HG03039 (cell line): ENCODE measurements around the gene CALHM1.

Source experiments
- ATAC-seq: cut with Tn5 transposase; IDR thresholded peaks from one replicate; pipeline ENCODE4 v1.9.1; 2021; ENCODE audit warnings: mild to moderate bottlenecking, moderate library complexity; ENCODE audit not compliant: unreplicated experiment

Gene CALHM1

GRCh38 chr10:103456074-103456660 is 2.5 kb downstream of the CALHM1 start:
- no peak for ATAC-seq

GRCh38 chr10:103455235-103455634 is 3.5 kb downstream of the CALHM1 start:
- no peak for ATAC-seq

DNA sequence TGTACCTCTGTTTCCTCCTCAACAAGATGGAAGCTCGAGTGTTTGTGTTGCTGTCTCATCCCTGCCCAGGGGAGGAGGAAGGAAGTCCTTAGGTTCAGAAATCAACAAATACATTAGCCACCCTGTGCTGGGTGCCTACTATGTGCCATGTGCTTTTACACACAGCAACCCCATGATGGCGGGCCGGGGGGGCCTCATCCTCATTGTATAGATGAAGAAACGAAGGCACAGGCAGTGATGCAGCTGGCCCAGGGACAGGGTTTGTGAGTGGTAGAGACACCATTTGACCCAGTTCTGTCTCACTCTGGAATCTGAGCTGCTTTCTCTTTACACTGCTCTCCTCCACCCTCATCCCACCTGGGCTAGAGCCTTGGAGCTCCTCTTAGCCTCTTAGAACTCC is 4.7 kb downstream of the CALHM1 start:
- no peak for ATAC-seq

DNA sequence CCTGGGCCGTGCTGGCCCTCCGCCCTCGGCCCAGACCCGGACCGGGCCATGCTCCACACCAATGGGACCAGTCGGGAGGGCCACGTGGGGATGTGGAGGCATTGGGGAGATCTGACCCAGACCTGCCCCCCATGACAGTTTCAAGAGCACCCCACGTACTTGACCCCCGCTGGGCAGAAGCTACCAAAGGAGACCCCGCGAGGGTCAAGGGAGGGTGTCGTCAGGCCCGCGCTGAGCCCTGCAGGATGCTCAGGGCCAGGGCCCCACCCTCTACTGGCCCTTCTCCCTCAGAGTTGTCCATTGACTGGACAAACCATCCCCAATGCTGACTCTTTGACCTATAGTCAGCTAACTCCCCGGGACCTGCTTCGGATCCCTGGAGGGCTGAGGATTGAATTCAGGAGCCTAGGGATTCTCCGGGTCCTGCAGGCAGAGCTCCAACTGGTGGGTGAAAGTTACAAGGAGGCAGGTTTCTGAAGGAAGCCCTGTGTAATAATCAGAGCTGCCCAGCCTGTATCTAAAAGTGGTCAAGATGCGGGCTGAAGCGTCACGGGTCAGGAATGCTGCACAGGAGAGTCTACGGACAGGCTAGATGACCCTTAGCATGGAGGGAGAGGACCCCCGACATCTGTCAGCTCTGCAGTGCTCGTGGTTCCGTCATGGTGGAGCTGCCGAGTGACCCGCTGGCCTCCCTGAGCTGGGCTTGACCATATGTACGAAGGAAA is 6.0 kb downstream of the CALHM1 start:
- no peak for ATAC-seq

DNA sequence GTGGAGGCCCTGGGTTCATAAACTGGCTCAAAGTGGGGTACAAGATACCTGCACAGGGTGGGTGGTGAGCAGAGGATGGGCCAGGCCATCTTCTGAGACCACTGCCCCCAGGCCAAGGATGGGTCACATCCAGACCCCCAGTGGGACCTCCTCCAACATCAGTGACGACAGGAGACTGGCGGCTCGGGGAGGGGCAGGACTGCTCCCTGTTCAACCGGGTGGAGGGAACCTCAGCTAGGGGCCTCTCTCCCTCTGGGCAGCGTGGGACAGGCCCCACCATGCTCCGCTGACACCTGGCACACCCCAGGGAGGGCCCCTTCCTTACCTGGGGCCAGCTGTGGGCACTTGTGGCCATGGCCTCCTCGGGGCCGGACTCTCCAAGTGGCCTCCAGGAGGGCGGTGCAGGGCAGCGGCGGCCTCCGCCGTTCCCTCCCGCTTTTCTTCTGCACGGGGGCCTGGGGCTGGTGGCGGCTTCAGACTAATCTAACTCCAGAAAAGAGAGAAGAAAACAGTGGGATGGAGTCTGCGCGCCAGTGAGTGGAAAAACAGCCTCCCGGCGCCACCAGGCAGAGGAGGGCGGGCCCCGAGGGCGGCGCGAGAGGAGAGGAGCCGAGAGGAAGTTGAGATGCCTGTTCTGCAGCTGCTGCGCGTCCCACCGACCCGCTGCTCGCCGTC is 6.7 kb downstream of the CALHM1 start, which contains the start of gene CALHM2:
Gene CALHM2 (minus strand): TSS at position 540 of the 675 bp plus-strand sequence. CDS start 2,429 bp downstream, outside the sequence.
- ATAC-seq, result no peak

GRCh38 chr10:103451091-103451813 is 7.4 kb downstream of the CALHM1 start:
- no peak for ATAC-seq

GRCh38 chr10:103450201-103450695 is 8.5 kb downstream of the CALHM1 start:
- no peak for ATAC-seq

DNA sequence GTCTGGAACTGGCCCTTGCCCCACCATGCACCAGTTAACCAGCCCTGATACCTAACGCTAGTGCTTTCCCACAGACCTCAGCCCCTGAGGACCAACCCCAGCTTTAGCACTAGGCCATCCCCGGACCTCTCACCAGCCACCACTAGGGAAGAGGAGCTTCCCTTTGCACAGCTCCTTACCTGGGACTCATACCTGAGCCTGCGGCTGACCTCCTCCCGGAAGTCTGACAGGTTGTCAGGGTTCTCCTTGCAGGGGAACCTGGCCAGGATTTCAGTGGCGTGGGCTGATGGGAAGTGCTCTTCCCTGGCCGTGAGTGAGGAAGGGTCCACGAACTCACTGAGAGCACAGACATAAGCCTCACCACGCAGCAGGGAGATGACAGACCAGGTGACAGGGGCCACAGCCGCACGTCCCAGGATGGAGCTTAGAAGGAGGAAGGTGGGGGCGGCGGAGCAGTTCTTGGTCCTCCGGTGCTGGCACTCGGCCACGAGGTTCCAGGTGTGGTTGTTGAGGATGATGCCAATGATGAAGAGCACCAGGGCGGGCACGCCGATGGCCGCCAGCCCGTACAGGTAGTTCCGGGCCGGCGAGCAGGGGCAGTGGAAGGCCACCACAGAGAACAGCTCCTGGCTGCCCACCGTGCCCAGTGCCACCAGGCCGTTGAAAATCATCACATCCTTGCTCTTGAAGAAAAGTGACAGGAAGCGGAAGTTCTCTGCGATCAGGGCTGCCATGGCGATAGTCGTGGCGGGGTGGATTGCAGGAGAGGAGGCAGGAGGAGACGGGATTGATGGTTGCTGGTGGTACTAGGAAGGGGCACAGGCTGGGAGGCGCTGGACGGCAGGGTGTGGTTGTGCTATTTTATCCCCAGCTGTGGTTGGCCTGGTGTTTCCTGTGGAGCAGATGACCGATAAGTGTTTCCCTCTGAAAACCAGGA is 9.2 kb downstream of the CALHM1 start:
- ATAC-seq, result no peak

DNA sequence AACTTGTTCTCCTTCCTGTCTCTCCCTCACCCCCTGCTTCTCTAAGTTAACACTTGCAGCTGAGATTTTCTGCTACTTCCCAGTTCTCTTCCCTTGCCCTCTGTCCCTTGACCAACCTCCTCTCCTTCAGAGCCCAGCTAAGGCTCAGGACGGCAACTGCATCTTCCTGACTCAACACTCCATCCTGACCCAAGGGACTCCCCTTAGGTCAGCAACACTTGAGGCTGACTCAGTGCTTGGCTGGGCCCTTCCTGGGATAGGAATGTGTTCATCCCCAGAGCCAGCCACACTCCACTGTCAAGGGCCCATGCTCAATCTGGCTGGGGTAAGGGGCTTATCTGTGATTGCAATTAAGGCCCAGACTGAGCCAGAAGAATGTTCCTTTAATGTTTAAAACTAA is 10.0 kb downstream of the CALHM1 start:
- no peak for ATAC-seq

DNA sequence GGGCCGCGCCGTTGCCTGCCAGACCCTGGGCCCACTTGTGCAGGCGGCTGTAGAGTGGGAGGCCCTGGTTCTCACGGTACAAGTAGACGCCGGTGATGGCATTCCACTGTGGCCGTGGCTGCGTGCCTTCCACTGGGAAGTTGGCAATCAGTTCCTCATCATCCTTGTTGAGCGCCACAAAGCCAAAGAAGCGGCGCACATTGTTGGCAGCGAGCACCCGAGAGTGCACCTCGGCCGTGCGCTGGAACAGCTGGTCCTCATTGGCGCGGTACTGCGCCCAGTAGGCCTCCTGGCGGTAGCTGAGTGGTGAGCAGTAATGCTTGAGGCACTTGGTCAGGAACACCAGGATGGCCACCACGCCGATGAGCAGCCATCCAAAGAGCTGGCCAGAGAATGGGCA is 11.5 kb downstream of the CALHM1 start:
- ATAC-seq, result no peak

DNA sequence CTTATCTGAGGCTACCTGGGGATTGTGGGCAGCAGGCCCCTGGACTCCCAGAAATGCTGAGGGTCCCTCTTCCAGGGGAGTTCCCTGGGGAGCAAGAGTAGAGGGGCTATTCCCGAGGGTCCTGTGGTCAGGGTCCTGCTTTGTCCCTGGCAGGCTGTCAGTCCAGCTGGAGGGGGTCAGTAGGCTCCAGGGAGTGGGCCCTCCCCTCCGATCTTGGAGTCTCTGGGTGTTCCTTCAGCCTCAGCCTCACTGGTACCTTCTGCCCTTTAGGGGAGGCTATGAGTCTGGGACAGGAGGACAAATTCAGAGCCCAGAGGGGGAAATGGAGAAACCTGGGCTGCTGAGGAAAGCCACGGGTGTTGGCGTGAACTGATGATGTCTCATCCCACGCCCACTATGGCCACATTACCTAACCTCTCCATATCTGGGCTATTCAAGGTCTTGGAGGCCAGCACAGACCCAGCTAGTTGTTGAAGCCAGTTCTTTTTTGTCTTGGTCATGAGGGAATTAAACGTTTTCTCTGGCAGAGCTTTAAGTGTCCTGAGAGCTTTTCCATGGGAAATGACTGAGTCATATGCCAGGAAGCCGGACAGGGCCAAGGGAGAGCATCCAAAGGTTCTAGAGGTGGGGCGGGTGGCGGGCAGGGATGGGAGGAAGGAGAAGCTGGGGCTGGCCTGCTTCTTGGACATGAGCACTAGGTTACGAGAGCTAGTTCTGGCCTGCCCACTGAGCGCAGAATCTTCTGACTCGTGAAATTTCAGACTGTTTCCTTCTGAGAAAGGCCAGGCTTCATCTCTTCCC is 12.7 kb downstream of the CALHM1 start:
- no peak for ATAC-seq

GRCh38 chr10:103445366-103445765 is 13.3 kb downstream of the CALHM1 start:
- no peak for ATAC-seq

GRCh38 chr10:103444478-103444877 is 14.2 kb downstream of the CALHM1 start:
- no peak for ATAC-seq

DNA sequence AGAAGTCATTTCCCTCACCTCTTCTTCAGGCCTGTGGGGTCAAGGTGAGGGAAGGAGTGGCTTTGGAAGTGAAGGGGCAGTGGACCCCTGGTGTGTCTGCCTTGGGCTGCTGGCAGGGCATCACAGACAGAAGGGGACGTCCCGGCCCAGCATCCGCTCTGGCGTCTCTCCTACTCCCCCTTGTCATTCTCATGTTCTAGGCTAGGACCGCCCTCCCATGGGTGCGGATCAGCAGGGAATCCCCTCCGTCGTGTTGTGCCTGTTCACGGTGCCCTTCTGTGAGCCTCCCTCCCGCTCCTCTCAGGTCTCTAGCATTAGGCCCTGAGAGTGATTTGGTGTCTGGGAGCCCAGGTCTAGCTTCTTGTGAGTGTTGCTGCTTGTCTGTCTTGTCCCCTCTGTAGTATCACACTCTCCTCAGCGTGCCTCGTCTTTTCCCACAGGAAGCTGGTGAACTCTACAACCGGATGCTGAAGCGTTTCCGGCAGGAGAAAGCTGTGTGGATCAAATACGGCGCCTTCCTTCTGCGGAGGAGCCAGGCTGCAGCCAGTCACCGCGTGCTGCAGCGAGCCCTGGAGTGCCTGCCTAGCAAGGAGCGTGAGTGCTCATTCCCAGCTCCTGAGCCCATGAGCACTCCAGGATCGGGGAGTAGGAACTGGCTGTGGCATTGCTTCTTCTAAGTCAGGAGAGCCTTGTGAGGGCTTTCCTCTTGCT is 15.1 kb downstream of the CALHM1 start:
- no peak for ATAC-seq

GRCh38 chr10:103442031-103442461 is 16.7 kb downstream of the CALHM1 start:
- ATAC-seq, result no peak

- no peak for ATAC-seq
Observed at GRCh38 chr10:103441611-103442010, 17.1 kb downstream of the CALHM1 start.

GRCh38 chr10:103441206-103441605 is 17.5 kb downstream of the CALHM1 start:
- no peak for ATAC-seq

DNA sequence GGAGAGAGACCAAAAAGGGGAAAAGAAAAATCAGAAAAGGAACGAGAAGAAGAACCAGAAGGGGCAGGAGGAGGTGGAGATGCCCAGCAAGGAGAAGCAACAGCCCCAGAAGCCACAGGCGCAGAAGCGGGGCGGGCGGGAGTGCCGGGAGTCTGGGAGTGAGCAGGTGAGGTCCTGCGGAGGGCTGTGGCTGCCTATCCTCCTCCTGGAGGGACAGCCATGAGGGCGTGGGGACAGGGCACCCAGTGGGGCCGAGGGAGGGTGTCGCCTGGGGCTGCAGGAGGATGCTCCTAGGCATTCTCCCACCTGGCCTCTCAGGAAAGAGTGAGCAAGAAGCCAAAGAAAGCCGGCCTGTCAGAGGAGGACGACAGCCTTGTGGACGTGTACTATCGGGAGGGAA is 18.3 kb downstream of the CALHM1 start:
- no peak for ATAC-seq

- ATAC-seq, result no peak
Observed at GRCh38 chr10:103439776-103440175, 18.9 kb downstream of the CALHM1 start.
